Panc1 (cell line): ENCODE measurements around the gene ROBO3. TPM values are rescaled to one million over a fixed set of nuclear protein-coding genes. Genes with fewer than 3 reads are reported as not detected.

ENCODE experiments used
- ATAC-seq: fragments of 200-7000 bp; cut with Tn5 transposase; 2 replicates; pipeline ENCODE4 v1.9.1; 2020; ENCODE audit warnings: mild to moderate bottlenecking, moderate library complexity
- Bru-seq: library from RNA; stranded (reverse); fragments of 400-500 nt; gene quantifications from one replicate; lab custom pipeline; 2021; lab: Mats Ljungman, UMichigan
- BruChase-seq, 2 experiments: library from RNA; stranded (reverse); fragments of 400-500 nt; gene quantifications; one replicate each; lab custom pipeline; 2021; lab: Mats Ljungman, UMichigan
- BruUV-seq: library from RNA; stranded (reverse); fragments of 400-500 nt; replicated peaks from 2 replicates; lab custom pipeline; 2021; lab: Mats Ljungman, UMichigan
- CTCF ChIA-PET: fragments of 300-600 bp; sonication (Branson Sonifier 250); formaldehyde crosslinking; loops from one replicate; lab custom pipeline; 2022; ENCODE audit warnings: antibody characterized with exemption; lab: Charles Lee
- POLR2A ChIA-PET: fragments of 300-600 bp; sonication (Branson Sonifier 250); formaldehyde crosslinking; loops from one replicate; lab custom pipeline; 2022; ENCODE audit warnings: antibody characterized with exemption; lab: Charles Lee
- DNase-seq: peaks from one replicate; pipeline ENCODE4 v3.0.0-alpha.2; 2010; ENCODE audit warnings: low read depth, low spot score
- H3K27ac ChIP-seq: 2 replicates; pipeline ENCODE4 v1.5.1; 2011; ENCODE audit warnings: mild to moderate bottlenecking, low read length, inconsistent platforms
- H3K27me3 ChIP-seq: fragments of 200-500 bp; sonication (Bioruptor generic); 2 replicates; pipeline ENCODE4 v1.6.0; 2014; ENCODE audit warnings: low read length, inconsistent platforms; ENCODE audit not compliant: control insufficient read depth, insufficient read depth
- H3K36me3 ChIP-seq: fragments of 200-500 bp; sonication (Bioruptor generic); 2 replicates; pipeline ENCODE4 v1.5.1; 2014; ENCODE audit warnings: inconsistent platforms, mild to moderate bottlenecking, low read length, moderate library complexity; ENCODE audit not compliant: control insufficient read depth, insufficient read depth
- H3K4me1 ChIP-seq: 2 replicates; pipeline ENCODE4 v1.5.1; 2011; ENCODE audit warnings: inconsistent platforms, mild to moderate bottlenecking, low read length, moderate library complexity; ENCODE audit not compliant: control insufficient read depth, insufficient read depth
- H3K4me3 ChIP-seq, 2 experiments: 2 replicates each; pipeline ENCODE4 v1.5.1; 2011 to 2012; ENCODE audit warnings: low read depth in 2 of 2, low read length in 2 of 2, mild to moderate bottlenecking in 2 of 2, inconsistent platforms in 1 of 2, moderate library complexity in 1 of 2
- H3K9me3 ChIP-seq: fragments of 200-500 bp; sonication (Bioruptor generic); 2 replicates; pipeline ENCODE4 v1.5.1; 2014; ENCODE audit warnings: low read depth, mild to moderate bottlenecking, inconsistent platforms, low read length, moderate library complexity; ENCODE audit not compliant: control insufficient read depth, insufficient read depth
- SIN3A ChIP-seq: IDR thresholded peaks from 2 replicates; pipeline ENCODE4 v1.6.1; 2012; ENCODE audit warnings: low read depth, mild to moderate bottlenecking, low read length, moderate library complexity, borderline replicate concordance; ENCODE audit not compliant: insufficient read depth
- TCF7L2 ChIP-seq: IDR thresholded peaks from 2 replicates; pipeline ENCODE4 v1.6.1; 2011; ENCODE audit warnings: mild to moderate bottlenecking, low read depth, low read length, inconsistent platforms
- in situ Hi-C: cut with HindIII; loops from 2 replicates; pipeline ENCODE4 v1.10.0; 2016; ENCODE audit warnings: low sequenced_read_pairs, low pct_unique_long_range_greater_than_20kb
- intact Hi-C: fragments of 100-400 bp; cut with micrococcal nuclease; formaldehyde crosslinking; loops from one replicate; pipeline ENCODE4 v1.10.0; 2022; ENCODE audit not compliant: unreplicated experiment
- long read RNA-seq: library from polyadenylated mRNA; unstranded; transcript quantifications from one replicate; pipeline ENCODE4 v2.0.0, GENCODE V29; 2021; ENCODE audit not compliant: unreplicated experiment
- polyA plus RNA-seq: library from polyadenylated mRNA; unstranded; fragments of >200 nt; gene quantifications from one replicate; pipeline ENCODE4 v1.2.1, GENCODE V29; 2012; ENCODE audit warnings: missing spikeins; ENCODE audit not compliant: insufficient read length
- total RNA-seq: library from RNA; stranded (reverse); gene quantifications from one replicate; pipeline ENCODE4 v1.2.1, GENCODE V29; 2021; ENCODE audit not compliant: unreplicated experiment
- TF ChIP-seq, protein P1 (sequence below): fragments of 450-650 bp; IDR thresholded peaks from 2 replicates; pipeline ENCODE4 v1.5.1; 2017; ENCODE audit warnings: mild to moderate bottlenecking
- TF ChIP-seq, protein P2 (sequence below), 2 experiments: IDR thresholded peaks; 2 replicates each; pipeline ENCODE4 v1.6.1; 2011 to 2012; ENCODE audit warnings: low read depth in 2 of 2, control low read depth in 1 of 2, low read length in 1 of 2, mild to moderate bottlenecking in 1 of 2, moderate library complexity in 1 of 2; ENCODE audit not compliant: insufficient read depth in 1 of 2

The ROBO3 gene, protein sequence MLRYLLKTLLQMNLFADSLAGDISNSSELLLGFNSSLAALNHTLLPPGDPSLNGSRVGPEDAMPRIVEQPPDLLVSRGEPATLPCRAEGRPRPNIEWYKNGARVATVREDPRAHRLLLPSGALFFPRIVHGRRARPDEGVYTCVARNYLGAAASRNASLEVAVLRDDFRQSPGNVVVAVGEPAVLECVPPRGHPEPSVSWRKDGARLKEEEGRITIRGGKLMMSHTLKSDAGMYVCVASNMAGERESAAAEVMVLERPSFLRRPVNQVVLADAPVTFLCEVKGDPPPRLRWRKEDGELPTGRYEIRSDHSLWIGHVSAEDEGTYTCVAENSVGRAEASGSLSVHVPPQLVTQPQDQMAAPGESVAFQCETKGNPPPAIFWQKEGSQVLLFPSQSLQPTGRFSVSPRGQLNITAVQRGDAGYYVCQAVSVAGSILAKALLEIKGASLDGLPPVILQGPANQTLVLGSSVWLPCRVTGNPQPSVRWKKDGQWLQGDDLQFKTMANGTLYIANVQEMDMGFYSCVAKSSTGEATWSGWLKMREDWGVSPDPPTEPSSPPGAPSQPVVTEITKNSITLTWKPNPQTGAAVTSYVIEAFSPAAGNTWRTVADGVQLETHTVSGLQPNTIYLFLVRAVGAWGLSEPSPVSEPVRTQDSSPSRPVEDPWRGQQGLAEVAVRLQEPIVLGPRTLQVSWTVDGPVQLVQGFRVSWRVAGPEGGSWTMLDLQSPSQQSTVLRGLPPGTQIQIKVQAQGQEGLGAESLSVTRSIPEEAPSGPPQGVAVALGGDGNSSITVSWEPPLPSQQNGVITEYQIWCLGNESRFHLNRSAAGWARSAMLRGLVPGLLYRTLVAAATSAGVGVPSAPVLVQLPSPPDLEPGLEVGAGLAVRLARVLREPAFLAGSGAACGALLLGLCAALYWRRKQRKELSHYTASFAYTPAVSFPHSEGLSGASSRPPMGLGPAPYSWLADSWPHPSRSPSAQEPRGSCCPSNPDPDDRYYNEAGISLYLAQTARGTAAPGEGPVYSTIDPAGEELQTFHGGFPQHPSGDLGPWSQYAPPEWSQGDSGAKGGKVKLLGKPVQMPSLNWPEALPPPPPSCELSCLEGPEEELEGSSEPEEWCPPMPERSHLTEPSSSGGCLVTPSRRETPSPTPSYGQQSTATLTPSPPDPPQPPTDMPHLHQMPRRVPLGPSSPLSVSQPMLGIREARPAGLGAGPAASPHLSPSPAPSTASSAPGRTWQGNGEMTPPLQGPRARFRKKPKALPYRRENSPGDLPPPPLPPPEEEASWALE (N-terminal part only)
- total RNA-seq (12.0 TPM), Bru-seq, nascent RNA (percentile 38 among the genes with signal in this experiment), BruChase-seq, experiment 1, labeled RNA remaining after a 2-hour chase (percentile 35 among the genes with signal in this experiment), BruChase-seq, experiment 2, labeled RNA remaining after a 6-hour chase (percentile 38 among the genes with signal in this experiment)
- 15.7 TPM for polyA plus RNA-seq
- long read RNA-seq, partial matches to known transcripts, result 17 of 18 reads
- long read RNA-seq, other reads (novel, unspliced or antisense), result 1 of 18 reads

DNA sequence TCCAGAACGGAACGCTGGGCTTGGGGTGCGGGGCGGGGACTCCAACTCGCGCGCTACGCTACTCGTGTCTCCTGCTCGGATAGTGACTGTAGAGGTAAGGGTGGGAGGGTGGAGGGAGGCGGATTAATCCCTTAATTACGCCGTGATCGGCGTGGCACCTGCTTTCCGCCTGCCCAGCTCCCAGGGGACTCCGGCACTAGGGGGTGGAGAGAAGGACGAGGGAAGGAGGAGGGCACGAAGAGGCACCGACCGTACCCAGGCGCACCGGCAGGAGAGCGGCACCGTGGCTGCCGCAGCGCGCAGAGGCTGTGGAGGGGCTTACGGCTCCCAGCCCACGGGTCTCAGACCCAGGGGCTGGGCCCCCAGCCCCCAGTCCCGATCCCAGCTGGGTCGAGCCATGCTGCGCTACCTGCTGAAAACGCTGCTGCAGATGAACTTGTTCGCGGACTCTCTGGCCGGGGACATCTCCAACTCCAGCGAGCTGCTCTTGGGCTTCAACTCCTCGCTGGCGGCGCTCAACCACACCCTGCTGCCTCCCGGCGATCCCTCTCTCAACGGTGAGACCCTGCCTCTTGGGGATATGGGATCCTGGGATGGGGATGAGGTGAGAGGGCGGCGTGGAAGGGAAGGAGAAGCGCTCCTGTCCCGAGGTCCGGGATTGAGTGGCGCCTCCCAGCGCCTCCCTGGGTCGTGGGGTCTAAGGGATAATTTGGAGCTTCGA is at the start of gene ROBO3:
TSS of gene ROBO3 (plus strand) at position 252 of the 721 bp plus-strand sequence. CDS start at position 398, 146 bp downstream.
- Histone ChIP-seq H3K27me3 (peaks cover 82% of the 10 kb centered on the region), H3K9me3 (no peaks in the 10 kb centered on the region), H3K4me1 (peaks cover 28% of the 10 kb centered on the region), H3K27ac (no peak within 1 kb of the TSS), H3K4me3 (peak within 1 kb of the TSS; percentile 21 to 43), H3K36me3 (no peaks in the 10 kb centered on the region)
- in situ Hi-C loops, result no loop called here
- TF ChIP-seq, protein P1, sequence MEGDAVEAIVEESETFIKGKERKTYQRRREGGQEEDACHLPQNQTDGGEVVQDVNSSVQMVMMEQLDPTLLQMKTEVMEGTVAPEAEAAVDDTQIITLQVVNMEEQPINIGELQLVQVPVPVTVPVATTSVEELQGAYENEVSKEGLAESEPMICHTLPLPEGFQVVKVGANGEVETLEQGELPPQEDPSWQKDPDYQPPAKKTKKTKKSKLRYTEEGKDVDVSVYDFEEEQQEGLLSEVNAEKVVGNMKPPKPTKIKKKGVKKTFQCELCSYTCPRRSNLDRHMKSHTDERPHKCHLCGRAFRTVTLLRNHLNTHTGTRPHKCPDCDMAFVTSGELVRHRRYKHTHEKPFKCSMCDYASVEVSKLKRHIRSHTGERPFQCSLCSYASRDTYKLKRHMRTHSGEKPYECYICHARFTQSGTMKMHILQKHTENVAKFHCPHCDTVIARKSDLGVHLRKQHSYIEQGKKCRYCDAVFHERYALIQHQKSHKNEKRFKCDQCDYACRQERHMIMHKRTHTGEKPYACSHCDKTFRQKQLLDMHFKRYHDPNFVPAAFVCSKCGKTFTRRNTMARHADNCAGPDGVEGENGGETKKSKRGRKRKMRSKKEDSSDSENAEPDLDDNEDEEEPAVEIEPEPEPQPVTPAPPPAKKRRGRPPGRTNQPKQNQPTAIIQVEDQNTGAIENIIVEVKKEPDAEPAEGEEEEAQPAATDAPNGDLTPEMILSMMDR, result no peak
- TF ChIP-seq TCF7L2 (no peak), SIN3A (no peak)
- TF ChIP-seq, protein P2, sequence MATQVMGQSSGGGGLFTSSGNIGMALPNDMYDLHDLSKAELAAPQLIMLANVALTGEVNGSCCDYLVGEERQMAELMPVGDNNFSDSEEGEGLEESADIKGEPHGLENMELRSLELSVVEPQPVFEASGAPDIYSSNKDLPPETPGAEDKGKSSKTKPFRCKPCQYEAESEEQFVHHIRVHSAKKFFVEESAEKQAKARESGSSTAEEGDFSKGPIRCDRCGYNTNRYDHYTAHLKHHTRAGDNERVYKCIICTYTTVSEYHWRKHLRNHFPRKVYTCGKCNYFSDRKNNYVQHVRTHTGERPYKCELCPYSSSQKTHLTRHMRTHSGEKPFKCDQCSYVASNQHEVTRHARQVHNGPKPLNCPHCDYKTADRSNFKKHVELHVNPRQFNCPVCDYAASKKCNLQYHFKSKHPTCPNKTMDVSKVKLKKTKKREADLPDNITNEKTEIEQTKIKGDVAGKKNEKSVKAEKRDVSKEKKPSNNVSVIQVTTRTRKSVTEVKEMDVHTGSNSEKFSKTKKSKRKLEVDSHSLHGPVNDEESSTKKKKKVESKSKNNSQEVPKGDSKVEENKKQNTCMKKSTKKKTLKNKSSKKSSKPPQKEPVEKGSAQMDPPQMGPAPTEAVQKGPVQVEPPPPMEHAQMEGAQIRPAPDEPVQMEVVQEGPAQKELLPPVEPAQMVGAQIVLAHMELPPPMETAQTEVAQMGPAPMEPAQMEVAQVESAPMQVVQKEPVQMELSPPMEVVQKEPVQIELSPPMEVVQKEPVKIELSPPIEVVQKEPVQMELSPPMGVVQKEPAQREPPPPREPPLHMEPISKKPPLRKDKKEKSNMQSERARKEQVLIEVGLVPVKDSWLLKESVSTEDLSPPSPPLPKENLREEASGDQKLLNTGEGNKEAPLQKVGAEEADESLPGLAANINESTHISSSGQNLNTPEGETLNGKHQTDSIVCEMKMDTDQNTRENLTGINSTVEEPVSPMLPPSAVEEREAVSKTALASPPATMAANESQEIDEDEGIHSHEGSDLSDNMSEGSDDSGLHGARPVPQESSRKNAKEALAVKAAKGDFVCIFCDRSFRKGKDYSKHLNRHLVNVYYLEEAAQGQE (IDR thresholded peaks at IDR 0.05; ENCODE audit: insufficient read depth in 1 of 2, low read depth in 2 of 2, low read length in 1 of 2), result no peak
- no peak for DNase-seq
- no TSS peak for BruUV-seq
- peak; percentile 36; the same call in 1 of the 2 replicates for ATAC-seq
- ChIA-PET CTCF (interaction anchor here (0.6 to 2.9 kb wide), 3 partner anchors 11 to 192 kb away, joined by 8 to 14 read pairs (median 12); partner anchors contain the start of genes SIAE and SPA17), POLR2A (no interaction called here)
- intact Hi-C loops, result no loop called here
